Measurements from ENCODE around the gene CDKL1.

The CDKL1 gene

GRCh38 chr14:50340045-50340444 lies 56.6 kb downstream of the CDKL1 start:
- Histone ChIP-seq H3K27me3 (ENCODE audit: insufficient read depth, low read length) (no peaks in the 10 kb centered on the region), H3F3A (ENCODE audit: insufficient read depth, low read length) (no peaks in the 10 kb centered on the region), H3K36me3 (ENCODE audit: insufficient read depth, low read length) (no peaks in the 10 kb centered on the region), H3K9me3 (ENCODE audit: low read length) (no peaks in the 10 kb centered on the region), H4K20me1 (ENCODE audit: insufficient read depth, low read length) (no peaks in the 10 kb centered on the region), H3K4me2 (ENCODE audit: low read length) (no peak overlapping the region), H2AFZ (ENCODE audit: low read length) (no peak overlapping the region), H3K4me1 (ENCODE audit: insufficient read depth, low read length, severe bottlenecking) (peaks cover 28% of the 10 kb centered on the region), H3K79me2 (ENCODE audit: insufficient read depth, low read length) (no peaks in the 10 kb centered on the region), H3K9me2 (ENCODE audit: low read depth, low read length) (no peaks in the 10 kb centered on the region), H3K27ac (ENCODE audit: low read depth, low read length, poor library complexity, severe bottlenecking) (no peak overlapping the region), H3K4me3 (ENCODE audit: low read depth, low read length, poor library complexity, severe bottlenecking) (no peak overlapping the region), H3K9ac (ENCODE audit: low read length) (no peak overlapping the region)
- no peak for TF ChIP-seq EZH2 (IDR thresholded peaks at IDR 0.05; ENCODE audit: borderline replicate concordance, low read length)
- TF ChIP-seq CTCF (IDR thresholded peaks at IDR 0.05; ENCODE audit: low read length): no peak

GRCh38 chr14:50339178-50339804 lies 57.4 kb downstream of the CDKL1 start:
- Histone ChIP-seq H3K4me3 (ENCODE audit: low read depth, low read length, poor library complexity, severe bottlenecking) (no peak overlapping the region), H4K20me1 (ENCODE audit: insufficient read depth, low read length) (no peaks in the 10 kb centered on the region), H2AFZ (ENCODE audit: low read length) (no peak overlapping the region), H3K9ac (ENCODE audit: low read length) (no peak overlapping the region), H3K9me2 (ENCODE audit: low read depth, low read length) (no peaks in the 10 kb centered on the region), H3F3A (ENCODE audit: insufficient read depth, low read length) (no peaks in the 10 kb centered on the region), H3K4me2 (ENCODE audit: low read length) (no peak overlapping the region), H3K79me2 (ENCODE audit: insufficient read depth, low read length) (no peaks in the 10 kb centered on the region), H3K9me3 (ENCODE audit: low read length) (no peaks in the 10 kb centered on the region), H3K4me1 (ENCODE audit: insufficient read depth, low read length, severe bottlenecking) (peaks cover 29% of the 10 kb centered on the region), H3K36me3 (ENCODE audit: insufficient read depth, low read length) (no peaks in the 10 kb centered on the region), H3K27me3 (ENCODE audit: insufficient read depth, low read length) (no peaks in the 10 kb centered on the region), H3K27ac (ENCODE audit: low read depth, low read length, poor library complexity, severe bottlenecking) (no peak overlapping the region)
- TF ChIP-seq EZH2 (IDR thresholded peaks at IDR 0.05; ENCODE audit: borderline replicate concordance, low read length) (no peak), CTCF (IDR thresholded peaks at IDR 0.05; ENCODE audit: low read length) (no peak)

GRCh38 chr14:50338587-50338986 lies 58.1 kb downstream of the CDKL1 start:
- H3K9me3 ChIP-seq (ENCODE audit: low read length): no peaks in the 10 kb centered on the region
- no peak overlapping the region for H3K9ac ChIP-seq (ENCODE audit: low read length)
- H3K27ac ChIP-seq (ENCODE audit: low read depth, low read length, poor library complexity, severe bottlenecking): no peak overlapping the region
- no peaks in the 10 kb centered on the region for H3K27me3 ChIP-seq (ENCODE audit: insufficient read depth, low read length)
- no peaks in the 10 kb centered on the region for H3F3A ChIP-seq (ENCODE audit: insufficient read depth, low read length)
- H3K4me3 ChIP-seq (ENCODE audit: low read depth, low read length, poor library complexity, severe bottlenecking): no peak overlapping the region
- no peaks in the 10 kb centered on the region for H3K9me2 ChIP-seq (ENCODE audit: low read depth, low read length)
- no peaks in the 10 kb centered on the region for H3K79me2 ChIP-seq (ENCODE audit: insufficient read depth, low read length)
- no peak overlapping the region for H2AFZ ChIP-seq (ENCODE audit: low read length)
- no peak overlapping the region for H3K4me2 ChIP-seq (ENCODE audit: low read length)
- peaks cover 29% of the 10 kb centered on the region for H3K4me1 ChIP-seq (ENCODE audit: insufficient read depth, low read length, severe bottlenecking)
- H4K20me1 ChIP-seq (ENCODE audit: insufficient read depth, low read length): no peaks in the 10 kb centered on the region
- no peaks in the 10 kb centered on the region for H3K36me3 ChIP-seq (ENCODE audit: insufficient read depth, low read length)
- no peak for TF ChIP-seq CTCF (IDR thresholded peaks at IDR 0.05; ENCODE audit: low read length)
- TF ChIP-seq EZH2 (IDR thresholded peaks at IDR 0.05; ENCODE audit: borderline replicate concordance, low read length): no peak
